Measurements from ENCODE around the gene SPAG17.

DNA sequence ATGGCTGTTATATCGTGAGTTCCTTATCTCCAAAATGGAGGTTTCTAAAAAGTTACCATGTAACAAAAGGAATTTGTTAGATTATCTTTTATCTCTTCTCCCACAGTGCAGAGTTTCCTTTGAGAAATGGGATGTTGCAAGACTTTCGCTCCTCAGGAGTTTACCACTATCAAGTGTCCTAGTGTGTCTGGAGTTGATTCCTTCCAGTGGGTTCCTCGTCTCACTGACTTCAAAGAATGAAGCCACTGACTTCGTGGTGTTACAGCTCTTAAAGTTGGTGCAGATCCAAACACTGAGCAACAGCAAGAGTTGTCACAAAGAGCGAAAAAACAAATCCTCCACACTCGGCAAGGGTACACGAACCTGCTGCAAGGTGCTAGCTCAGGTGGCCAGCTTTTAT is 37.0 kb downstream of the SPAG17 start:
- no peak for TF ChIP-seq CTCF (conservative IDR thresholded peaks at IDR 0.05; ENCODE audit: low read depth, low read length)
- no peak for TF ChIP-seq EZH2 (IDR thresholded peaks at IDR 0.05; ENCODE audit: borderline replicate concordance, low read depth, low read length, poor library complexity, severe bottlenecking)
